K562 (cell line): ENCODE results near the gene BAG1. TPM values are rescaled to one million over a fixed set of nuclear protein-coding genes. Genes with fewer than 3 reads are reported as not detected.

Source experiments
- ATAC-seq: fragments of 200-7000 bp; cut with Tn5 transposase; 3 replicates; pipeline ENCODE4 v1.9.1; 2020; ENCODE audit warnings: moderate library complexity
- BruUV-seq: library from RNA; stranded (reverse); fragments of 400-500 nt; replicated peaks from 2 replicates; lab custom pipeline; 2021; lab: Mats Ljungman, UMichigan
- CTCF ChIA-PET: fragments of 300-600 bp; formaldehyde crosslinking; extraction: SDS; loops from one replicate; lab custom pipeline; 2021; ENCODE audit warnings: low intra/inter-chr PET ratio; lab: Yijun Ruan, JAX
- POLR2A ChIA-PET: fragments of 300-600, 350-650 bp; sonication (Branson Sonifier 250); formaldehyde crosslinking; extraction: SDS; loops from one replicate; lab custom pipeline; 2021; ENCODE audit warnings: antibody characterized with exemption, inconsistent platforms; lab: Yijun Ruan, JAX
- DNase-seq, 4 experiments: peaks; one replicate each; pipeline versions ENCODE4 v3.0.0 to v3.0.0-alpha.2; 2011 to 2018; ENCODE audit warnings: low spot score in 3 of 4, mixed read lengths in 3 of 4; ENCODE audit errors: extremely low read depth in 1 of 4
- FAIRE-seq: peaks from 2 replicates; lab custom pipeline; 2011; peaks lifted over from hg19 to GRCh38; lab: Jason Lieb, UNC
- H2AFZ ChIP-seq: 2 replicates; pipeline ENCODE4 v1.6.0; 2011; ENCODE audit warnings: low read depth, low read length, control low read depth, inconsistent platforms
- H3K27ac ChIP-seq: fragments of 200-600 bp; 3 replicates; pipeline ENCODE4 v1.8.0; 2011; ENCODE audit warnings: low read depth, mild to moderate bottlenecking, control low read depth, inconsistent platforms, low read length, moderate library complexity, mixed read lengths; ENCODE audit errors: extremely low read depth
- H3K27me3 ChIP-seq, 2 experiments: fragments of 300-600 bp in 1 of 2; 2 replicates in 1 of 2; 3 replicates in 1 of 2; pipeline versions ENCODE4 v1.6.0 to v1.8.0; 2011; ENCODE audit warnings: inconsistent platforms in 2 of 2, low read length in 2 of 2, mild to moderate bottlenecking in 1 of 2, mixed read lengths in 1 of 2, moderate library complexity in 1 of 2; ENCODE audit not compliant: control insufficient read depth in 2 of 2, insufficient read depth in 2 of 2
- H3K36me3 ChIP-seq: fragments of 300-600 bp; 3 replicates; pipeline ENCODE4 v1.8.0; 2011; ENCODE audit warnings: mild to moderate bottlenecking, low read length, inconsistent platforms; ENCODE audit not compliant: control insufficient read depth, insufficient read depth
- H3K4me1 ChIP-seq, 2 experiments: fragments of 200-600 bp in 1 of 2; replicated peaks in 1 of 2; 2 replicates in 1 of 2; 3 replicates in 1 of 2; pipeline versions ENCODE4 v1.5.1 to v1.8.0; 2011; ENCODE audit warnings: inconsistent platforms in 2 of 2, low read length in 2 of 2, mild to moderate bottlenecking in 1 of 2, mixed read lengths in 1 of 2, moderate library complexity in 1 of 2; ENCODE audit not compliant: control insufficient read depth in 2 of 2, insufficient read depth in 2 of 2
- H3K4me2 ChIP-seq: 2 replicates; pipeline ENCODE4 v1.6.1; 2011; ENCODE audit warnings: low read length, control low read depth, inconsistent platforms, mixed read lengths; ENCODE audit not compliant: insufficient read depth
- H3K4me3 ChIP-seq: fragments of 200-600 bp; sonication (generic), shearing (Covaris generic); 2 replicates; pipeline ENCODE4 v1.5.1; 2016; ENCODE audit warnings: control low read depth, inconsistent platforms
- H3K79me2 ChIP-seq: fragments of 200-600 bp; 3 replicates; pipeline ENCODE4 v1.8.0; 2011; ENCODE audit warnings: low read length, inconsistent platforms; ENCODE audit not compliant: control insufficient read depth, insufficient read depth
- H3K9ac ChIP-seq, 2 experiments: 2 replicates each; pipeline versions ENCODE4 v1.6.0 to v1.6.1; 2011; ENCODE audit warnings: low read depth in 2 of 2, low read length in 2 of 2, control low read depth in 1 of 2, inconsistent platforms in 1 of 2, mild to moderate bottlenecking in 1 of 2, mixed read lengths in 1 of 2; ENCODE audit not compliant: insufficient read depth in 1 of 2
- H3K9me1 ChIP-seq: one replicate; pipeline ENCODE4 v1.6.0; 2011; ENCODE audit warnings: inconsistent platforms, mild to moderate bottlenecking, low read length, moderate library complexity; ENCODE audit not compliant: control insufficient read depth, insufficient read depth
- H3K9me3 ChIP-seq: replicated peaks from 2 replicates; pipeline ENCODE4 v1.5.1; 2011; ENCODE audit warnings: low read depth, low read length, inconsistent platforms; ENCODE audit not compliant: control insufficient read depth, insufficient read depth
- H4K20me1 ChIP-seq: replicated peaks from 2 replicates; pipeline ENCODE4 v1.6.1; 2011; ENCODE audit warnings: low read length, inconsistent platforms, mixed read lengths; ENCODE audit not compliant: control insufficient read depth, insufficient read depth
- HDAC3 ChIP-seq: fragments of 450-650 bp; IDR thresholded peaks from 2 replicates; pipeline ENCODE4 v1.6.1; 2018; ENCODE audit warnings: borderline replicate concordance, mild to moderate bottlenecking, moderate library complexity; ENCODE audit not compliant: partially characterized antibody
- MAFF ChIP-seq: IDR thresholded peaks from 2 replicates; pipeline ENCODE4 v1.6.1; 2012; ENCODE audit warnings: low read length, improper control_type of control experiment
- RBM15 ChIP-seq: fragments of 200-400 bp; formaldehyde crosslinking; IDR thresholded peaks from 2 replicates; pipeline ENCODE4 v1.6.1; 2018; ENCODE audit warnings: mild to moderate bottlenecking, low read length, moderate library complexity; ENCODE audit not compliant: insufficient read depth
- RNF2 ChIP-seq: sonication (generic); IDR thresholded peaks from 2 replicates; pipeline ENCODE4 v1.6.1; 2016
- SNIP1 ChIP-seq: fragments of 450-650 bp; IDR thresholded peaks from 2 replicates; pipeline ENCODE4 v1.7.1; 2017; ENCODE audit warnings: low read depth, mild to moderate bottlenecking
- ZBTB8A ChIP-seq: fragments of 450-650 bp; IDR thresholded peaks from 2 replicates; pipeline ENCODE4 v1.6.1; 2018; ENCODE audit warnings: mild to moderate bottlenecking, moderate library complexity; ENCODE audit not compliant: partially characterized antibody
- ZNF174 ChIP-seq: fragments of 250-450 bp; sonication (Bioruptor Pico); IDR thresholded peaks from 2 replicates; pipeline ENCODE4 v1.4.0; 2020; ENCODE audit warnings: mild to moderate bottlenecking
- ZNF668 ChIP-seq: fragments of 250-450 bp; sonication (Bioruptor Pico); IDR thresholded peaks from 2 replicates; pipeline ENCODE4 v1.8.0; 2022; ENCODE audit warnings: mild to moderate bottlenecking, inconsistent platforms
- WGBS: fragments of 100-300 bp; shearing (Covaris generic); methylation state at CpG from one replicate; pipeline ENCODE4 v1.1.6; 2016; ENCODE audit warnings: low coverage, mixed read lengths; ENCODE audit not compliant: insufficient coverage; ENCODE audit errors: missing lambda C conversion rate; 5-methylcytosine and 5-hydroxymethylcytosine counted together
- in situ Hi-C: fragments of 300-500 bp; cut with MboI; formaldehyde crosslinking; loops from 4 replicates; pipeline ENCODE4 v1.15.0; 2018; ENCODE audit warnings: inconsistent platforms, mixed read lengths
- intact Hi-C: fragments of 100-400 bp; cut with micrococcal nuclease; formaldehyde crosslinking; loops from 2 replicates; pipeline ENCODE4 v1.14.2; 2022
- polyA plus RNA-seq, 8 experiments: library from polyadenylated mRNA; depleted of rRNA in 4 of 8; stranded (reverse) in 5 of 8; unstranded in 3 of 8; fragments of >200 nt; fragmentation: Nextera tagmentation in 2 of 8; fragmentation: Illumina TruSeq in 1 of 8; extraction: Ambion mirVana in 2 of 8; extraction: Trizol in 1 of 8; gene quantifications; 2 replicates each; pipeline versions ENCODE4 v1.2.1 to v1.2.3, GENCODE V29; 2011 to 2014; ENCODE audit warnings: inconsistent platforms in 1 of 8, missing spikeins in 1 of 8
- total RNA-seq, 7 experiments: library from RNA; depleted of rRNA in 6 of 7; stranded (reverse); fragments of >200 nt in 6 of 7; fragmentation: Illumina TruSeq in 2 of 7; extraction: Trizol in 2 of 7; gene quantifications; 2 replicates each; pipeline versions ENCODE4 v1.2.1 to v1.2.3, GENCODE V29; 2011 to 2021; ENCODE audit warnings: low replicate concordance in 1 of 7
- TF ChIP-seq, protein P1 (sequence below): fragments of 250-450 bp; sonication (Bioruptor Pico); IDR thresholded peaks from 2 replicates; pipeline ENCODE4 v1.8.0; 2022; ENCODE audit warnings: inconsistent platforms

BAG1 gene
- total and polyA plus RNA-seq, 9 of the 15 experiments (the other 6 are each of a cell fraction or from before 2014, with no cell fraction given), result 9.7 to 106 (median 56.9) TPM

DNA sequence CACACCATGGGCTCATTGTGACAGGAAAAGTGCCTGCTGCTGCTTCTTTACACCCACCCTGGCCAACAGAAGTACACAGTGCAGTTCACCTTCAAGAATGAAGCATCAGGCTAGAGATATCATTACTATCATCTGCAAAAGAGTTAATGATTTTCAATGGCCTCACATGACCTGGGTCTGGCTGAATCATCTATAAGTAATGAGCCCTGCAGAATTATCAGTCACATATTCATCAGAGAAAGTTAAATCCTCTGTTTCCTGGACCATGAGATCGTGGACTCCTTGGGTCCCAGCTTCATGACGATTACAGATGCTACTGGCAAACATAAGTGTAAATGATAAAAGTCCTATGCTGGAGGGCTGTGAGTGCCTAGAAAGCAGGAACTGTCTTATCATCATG, 8.3 kb downstream of the BAG1 start (continued):
- TF ChIP-seq ZNF668 (CRISPR knock-in tag) (no peak), RNF2 (no peak), MAFF (no peak)

DNA sequence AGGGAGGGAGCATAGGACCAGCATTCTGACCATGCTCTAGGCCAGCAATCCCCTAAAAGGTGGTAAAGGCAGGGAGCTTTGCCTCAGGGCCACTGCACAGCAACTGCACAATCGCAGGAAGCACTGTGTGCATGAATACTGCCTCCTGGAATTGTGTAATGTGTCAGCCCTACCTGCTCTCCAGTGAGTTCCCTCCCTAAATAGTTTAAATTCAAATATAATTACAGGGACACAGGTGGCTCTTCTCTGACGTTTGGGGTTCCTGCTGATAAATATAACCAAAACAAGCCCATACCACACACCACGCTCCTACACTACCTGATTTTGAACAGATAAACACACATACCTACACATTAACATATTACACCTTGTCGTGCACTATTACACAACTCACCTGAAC, 9.0 kb downstream of the BAG1 start:
- intact Hi-C loops, result no loop called here
- H3K79me2 ChIP-seq, result peaks cover 20% of the 10 kb centered on the region
- H2AFZ ChIP-seq, result no peak overlapping the region
- ATAC-seq (no peak), DNase-seq (no peak), FAIRE-seq (no peak)
- no peaks in the 10 kb centered on the region for H3K9me3 ChIP-seq
- TF ChIP-seq SNIP1 (no peak), HDAC3 (no peak), ZBTB8A (no peak), ZNF174 (CRISPR knock-in tag) (no peak), RBM15 (no peak)
- TF ChIP-seq, protein P1, sequence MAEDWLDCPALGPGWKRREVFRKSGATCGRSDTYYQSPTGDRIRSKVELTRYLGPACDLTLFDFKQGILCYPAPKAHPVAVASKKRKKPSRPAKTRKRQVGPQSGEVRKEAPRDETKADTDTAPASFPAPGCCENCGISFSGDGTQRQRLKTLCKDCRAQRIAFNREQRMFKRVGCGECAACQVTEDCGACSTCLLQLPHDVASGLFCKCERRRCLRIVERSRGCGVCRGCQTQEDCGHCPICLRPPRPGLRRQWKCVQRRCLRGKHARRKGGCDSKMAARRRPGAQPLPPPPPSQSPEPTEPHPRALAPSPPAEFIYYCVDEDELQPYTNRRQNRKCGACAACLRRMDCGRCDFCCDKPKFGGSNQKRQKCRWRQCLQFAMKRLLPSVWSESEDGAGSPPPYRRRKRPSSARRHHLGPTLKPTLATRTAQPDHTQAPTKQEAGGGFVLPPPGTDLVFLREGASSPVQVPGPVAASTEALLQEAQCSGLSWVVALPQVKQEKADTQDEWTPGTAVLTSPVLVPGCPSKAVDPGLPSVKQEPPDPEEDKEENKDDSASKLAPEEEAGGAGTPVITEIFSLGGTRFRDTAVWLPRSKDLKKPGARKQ (CRISPR knock-in tag), result no peak
- no peaks in the 10 kb centered on the region for H4K20me1 ChIP-seq
- 75% methylated on average over 4 of the region's 4 CpGs for WGBS
- no peak overlapping the region for H3K4me3 ChIP-seq
- H3K9ac ChIP-seq, result no peak overlapping the region
- no TSS peak for BruUV-seq
- H3K27ac ChIP-seq, result no peak overlapping the region
- in situ Hi-C loops, result no loop called here
- peaks cover 0 to 3% of the 10 kb centered on the region in 2 experiments; a peak in 2 of 5 replicates for H3K4me1 ChIP-seq
- ChIA-PET POLR2A (interaction anchor here (3.9 kb wide), 1 partner anchor 8 kb away, joined by 23 read pairs; the partner anchor contains the start of genes BAG1 and CHMP5), CTCF (no interaction called here)
- H3K4me2 ChIP-seq, result no peak overlapping the region
- H3K27me3 ChIP-seq, result no peaks in the 10 kb centered on the region
- H3K9me1 ChIP-seq, result peaks cover 3% of the 10 kb centered on the region
- H3K36me3 ChIP-seq, result peaks cover 76% of the 10 kb centered on the region
